Activated CD8-positive, alpha-beta T cell treated with anti-CD3 and anti-CD28 coated beads, Interleukin-2, amount 10 ng/mL, durations not matched to agents 7 days and 5 days (primary cell): ENCODE data around the gene SPHK2. TPM values are rescaled to one million over a fixed set of nuclear protein-coding genes. Genes with fewer than 3 reads are reported as not detected.

Experiments used
- ATAC-seq: fragments of 150-1000 bp; cut with Tn5 transposase; one replicate; pipeline ENCODE4 v1.10.0; 2021; ENCODE audit warnings: moderate library complexity
- CTCF ChIA-PET: fragments of 350-600 bp; sonication (Branson Sonifier 250); formaldehyde crosslinking; loops from one replicate; lab custom pipeline; 2021; ENCODE audit warnings: antibody characterized with exemption; lab: Charles Lee
- POLR2A ChIA-PET: fragments of 350-600 bp; sonication (Branson Sonifier 250); formaldehyde crosslinking; loops from one replicate; lab custom pipeline; 2021; ENCODE audit warnings: antibody characterized with exemption; lab: Charles Lee
- DNase-seq: peaks from one replicate; pipeline ENCODE4 v3.0.0-alpha.2; 2020
- H3K27ac Mint-ChIP-seq: one replicate; pipeline ENCODE4 v1.8.0; 2021; ENCODE audit warnings: mild to moderate bottlenecking, mixed read lengths
- H3K27me3 Mint-ChIP-seq: one replicate; pipeline ENCODE4 v1.8.0; 2021; ENCODE audit warnings: low read depth, mixed read lengths
- H3K36me3 Mint-ChIP-seq: one replicate; pipeline ENCODE4 v1.8.0; 2021; ENCODE audit warnings: low read depth, mixed read lengths
- H3K4me1 Mint-ChIP-seq: one replicate; pipeline ENCODE4 v1.8.0; 2021; ENCODE audit warnings: low read depth, mixed read lengths
- H3K4me3 Mint-ChIP-seq: one replicate; pipeline ENCODE4 v1.8.0; 2021; ENCODE audit warnings: mild to moderate bottlenecking, mixed read lengths
- H3K9me3 Mint-ChIP-seq: one replicate; pipeline ENCODE4 v1.8.0; 2022; ENCODE audit warnings: mixed read lengths; ENCODE audit not compliant: insufficient read depth
- total RNA-seq, 2 experiments: library from RNA; stranded (reverse); gene quantifications; one replicate each; pipeline ENCODE4 v1.2.3, GENCODE V29; 2021

Gene SPHK2
- total RNA-seq, 2 experiments from 2014 or later: 33.0 to 33.1 TPM

GRCh38 chr19:48616041-48616436 is 3.3 kb upstream of the SPHK2 start:
- peak overlapping the region; percentile 16 for H3K27ac Mint-ChIP-seq
- no peak for ATAC-seq
- H3K27me3 Mint-ChIP-seq: no peaks in the 10 kb centered on the region
- ChIA-PET POLR2A (interaction anchor here (0.7 to 1.2 kb wide), 2 partner anchors 8 to 12 kb away, joined by 3 read pairs; no protein-coding TSS in a partner anchor), CTCF (interaction anchor here (1.0 to 1.3 kb wide), 2 partner anchors 30 to 109 kb away, joined by 3 to 4 read pairs; partner anchors contain the start of gene CA11)
- no peaks in the 10 kb centered on the region for H3K9me3 Mint-ChIP-seq
- peaks cover 52% of the 10 kb centered on the region for H3K36me3 Mint-ChIP-seq
- peak; percentile 21 for DNase-seq
- peaks cover 29% of the 10 kb centered on the region for H3K4me1 Mint-ChIP-seq
- peak overlapping the region; percentile 97 for H3K4me3 Mint-ChIP-seq

GRCh38 chr19:48616491-48617056 is 2.7 kb upstream of the SPHK2 start:
- ChIA-PET CTCF (interaction anchor here (1.0 to 3.4 kb wide), 3 partner anchors 8 to 109 kb away, joined by 3 to 20 read pairs (median 4); partner anchors contain the start of gene CA11), POLR2A (interaction anchor here (1.2 kb wide), 1 partner anchor 11 kb away, joined by 3 read pairs; no protein-coding TSS in a partner anchor)
- H3K36me3 Mint-ChIP-seq: peaks cover 55% of the 10 kb centered on the region
- peak overlapping the region; percentile 97 for H3K4me3 Mint-ChIP-seq
- ATAC-seq: no peak
- H3K9me3 Mint-ChIP-seq: no peaks in the 10 kb centered on the region
- no peak for DNase-seq
- no peaks in the 10 kb centered on the region for H3K27me3 Mint-ChIP-seq
- H3K27ac Mint-ChIP-seq: peak overlapping the region; percentile 16
- peaks cover 32% of the 10 kb centered on the region for H3K4me1 Mint-ChIP-seq

- ChIA-PET POLR2A (interaction anchor here (1.0 to 2.1 kb wide), 4 partner anchors 9 to 25 kb away, joined by 3 to 12 read pairs (median 3); no protein-coding TSS in a partner anchor), CTCF (interaction anchor here (1.0 to 3.4 kb wide), 5 partner anchors 8 to 110 kb away, joined by 3 to 20 read pairs (median 4); partner anchors contain the start of gene CA11)
- ATAC-seq: no peak
- Mint-ChIP-seq H3K27me3 (no peaks in the 10 kb centered on the region), H3K9me3 (no peaks in the 10 kb centered on the region), H3K27ac (peak overlapping the region; percentile 99), H3K4me1 (peaks cover 36% of the 10 kb centered on the region), H3K4me3 (peak overlapping the region; percentile 97), H3K36me3 (peaks cover 59% of the 10 kb centered on the region)
- DNase-seq: no peak
Observed at GRCh38 chr19:48617146-48617937, 2.0 kb upstream of the SPHK2 start.

- ChIA-PET POLR2A (interaction anchor here (1.0 to 2.1 kb wide), 12 partner anchors 10 to 363 kb away, joined by 3 to 12 read pairs (median 4); partner anchors contain the start of genes CA11, CARD8, DBP and SPACA4), CTCF (interaction anchor here (1.0 to 3.4 kb wide), 6 partner anchors 9 to 128 kb away, joined by 3 to 20 read pairs (median 4); no protein-coding TSS in a partner anchor)
- peaks cover 40% of the 10 kb centered on the region for H3K4me1 Mint-ChIP-seq
- peaks cover 64% of the 10 kb centered on the region for H3K36me3 Mint-ChIP-seq
- no peaks in the 10 kb centered on the region for H3K9me3 Mint-ChIP-seq
- no peak for ATAC-seq
- DNase-seq: peak; percentile 21
- H3K27me3 Mint-ChIP-seq: no peaks in the 10 kb centered on the region
- H3K27ac Mint-ChIP-seq: peak overlapping the region; percentile 99
- H3K4me3 Mint-ChIP-seq: peak overlapping the region; percentile 97
Observed at GRCh38 chr19:48618278-48618915, 909 bp upstream of the SPHK2 start.

GRCh38 chr19:48619692-48620585 is 633 bp downstream of the SPHK2 start:
- peaks cover 62% of the 10 kb centered on the region for H3K36me3 Mint-ChIP-seq
- H3K27ac Mint-ChIP-seq: peak overlapping the region; percentile 99
- H3K27me3 Mint-ChIP-seq: no peaks in the 10 kb centered on the region
- ATAC-seq: no peak
- no peaks in the 10 kb centered on the region for H3K9me3 Mint-ChIP-seq
- DNase-seq: peak; percentile 22
- ChIA-PET POLR2A (interaction anchor here (0.6 to 2.1 kb wide), 16 partner anchors 8 to 364 kb away, joined by 3 to 15 read pairs (median 4); partner anchors contain the start of genes CA11, CARD8 and DBP), CTCF (interaction anchor here (0.9 to 3.4 kb wide), 7 partner anchors 11 to 176 kb away, joined by 3 to 20 read pairs (median 3); partner anchors contain the start of gene CA11)
- peaks cover 54% of the 10 kb centered on the region for H3K4me1 Mint-ChIP-seq
- H3K4me3 Mint-ChIP-seq: peak overlapping the region; percentile 97

- ChIA-PET POLR2A (interaction anchor here (0.6 to 1.5 kb wide), 3 partner anchors 8 to 14 kb away, joined by 3 to 7 read pairs (median 4); no protein-coding TSS in a partner anchor), CTCF (interaction anchor here (0.7 to 1.5 kb wide), 9 partner anchors 10 to 370 kb away, joined by 3 to 7 read pairs (median 3); partner anchors contain the start of genes CA11, DBP, GYS1 and RUVBL2)
- H3K27ac Mint-ChIP-seq: peak overlapping the region; percentile 92
- ATAC-seq: no peak
- no peaks in the 10 kb centered on the region for H3K27me3 Mint-ChIP-seq
- DNase-seq: no peak
- peak overlapping the region; percentile 76 for H3K4me3 Mint-ChIP-seq
- peaks cover 39% of the 10 kb centered on the region for H3K36me3 Mint-ChIP-seq
- H3K4me1 Mint-ChIP-seq: peaks cover 53% of the 10 kb centered on the region
- H3K9me3 Mint-ChIP-seq: no peaks in the 10 kb centered on the region
Observed at GRCh38 chr19:48623556-48624066, 4.3 kb downstream of the SPHK2 start.

- CTCF ChIA-PET: interaction anchor here (0.7 to 1.5 kb wide), 8 partner anchors 10 to 369 kb away, joined by 3 to 7 read pairs (median 3); partner anchors contain the start of genes CA11, DBP, GYS1 and RUVBL2
- DNase-seq: peak; percentile 98
- Mint-ChIP-seq H3K4me1 (peaks cover 53% of the 10 kb centered on the region), H3K9me3 (no peaks in the 10 kb centered on the region), H3K4me3 (peak overlapping the region; percentile 76), H3K36me3 (peaks cover 35% of the 10 kb centered on the region), H3K27ac (peak overlapping the region; percentile 92), H3K27me3 (no peaks in the 10 kb centered on the region)
- peak; percentile 83 for ATAC-seq
- POLR2A ChIA-PET: interaction anchor here (0.6 to 1.5 kb wide), 3 partner anchors 8 to 15 kb away, joined by 3 to 7 read pairs (median 4); no protein-coding TSS in a partner anchor
Observed at GRCh38 chr19:48624067-48624594, 4.8 kb downstream of the SPHK2 start.

GRCh38 chr19:48624791-48625723 is 5.8 kb downstream of the SPHK2 start:
- ATAC-seq: no peak
- H3K27me3 Mint-ChIP-seq: no peaks in the 10 kb centered on the region
- peaks cover 47% of the 10 kb centered on the region for H3K4me1 Mint-ChIP-seq
- DNase-seq: no peak
- POLR2A ChIA-PET: no interaction called here
- peak overlapping the region; percentile 92 for H3K27ac Mint-ChIP-seq
- H3K36me3 Mint-ChIP-seq: peaks cover 34% of the 10 kb centered on the region
- H3K9me3 Mint-ChIP-seq: no peaks in the 10 kb centered on the region
- CTCF ChIA-PET: interaction anchor here (1.1 kb wide), 1 partner anchor 36 kb away, joined by 3 read pairs; no protein-coding TSS in a partner anchor
- peak overlapping the region; percentile 76 for H3K4me3 Mint-ChIP-seq

- no peak for ATAC-seq
- Mint-ChIP-seq H3K36me3 (peaks cover 36% of the 10 kb centered on the region), H3K4me3 (no peak overlapping the region), H3K9me3 (no peaks in the 10 kb centered on the region), H3K4me1 (peaks cover 50% of the 10 kb centered on the region), H3K27ac (no peak overlapping the region), H3K27me3 (no peaks in the 10 kb centered on the region)
- peak; percentile 21 for DNase-seq
- ChIA-PET POLR2A (no interaction called here), CTCF (no interaction called here)
Observed at GRCh38 chr19:48625891-48626327, 6.6 kb downstream of the SPHK2 start.
